Erythroblast (primary cell): ENCODE data around the gene TRIM26.

Experiments
- GATA1 ChIP-seq: IDR thresholded peaks from 2 replicates; pipeline ENCODE4 v1.6.1; 2011; ENCODE audit warnings: low read depth, mild to moderate bottlenecking, control low read depth, low read length, moderate library complexity
- POLR2A ChIP-seq: IDR thresholded peaks from 2 replicates; pipeline ENCODE4 v1.6.1; 2011; ENCODE audit warnings: mild to moderate bottlenecking, low read length

DNA sequence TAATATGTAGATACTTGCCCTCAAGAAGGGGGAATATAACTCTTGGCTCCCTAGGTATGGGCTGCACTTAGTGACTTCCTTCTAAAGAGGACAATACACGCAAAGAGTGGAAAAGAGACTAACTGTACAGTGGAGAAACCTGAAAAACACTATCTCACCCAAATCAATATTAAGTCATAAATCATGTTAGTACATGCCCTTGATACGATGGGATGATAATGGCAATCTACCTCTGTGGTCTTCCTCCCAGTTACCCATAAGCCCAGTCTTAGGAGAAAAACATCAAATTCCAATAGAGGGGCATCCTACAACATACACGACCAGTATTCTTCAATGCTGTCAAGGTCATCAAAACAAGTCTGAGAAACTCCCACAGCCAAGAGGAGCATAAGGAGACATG is 1.3 kb downstream of the TRIM26 start:
- TF ChIP-seq POLR2A = no peak
- TF ChIP-seq GATA1 = no peak
